GM19240 (cell line): ENCODE measurements around the gene GPR25.

Experiments used
- DNase-seq: peaks from one replicate; pipeline ENCODE4 v3.0.0; 2011; ENCODE audit warnings: low spot score; ENCODE audit not compliant: insufficient read length

The GPR25 gene

DNA sequence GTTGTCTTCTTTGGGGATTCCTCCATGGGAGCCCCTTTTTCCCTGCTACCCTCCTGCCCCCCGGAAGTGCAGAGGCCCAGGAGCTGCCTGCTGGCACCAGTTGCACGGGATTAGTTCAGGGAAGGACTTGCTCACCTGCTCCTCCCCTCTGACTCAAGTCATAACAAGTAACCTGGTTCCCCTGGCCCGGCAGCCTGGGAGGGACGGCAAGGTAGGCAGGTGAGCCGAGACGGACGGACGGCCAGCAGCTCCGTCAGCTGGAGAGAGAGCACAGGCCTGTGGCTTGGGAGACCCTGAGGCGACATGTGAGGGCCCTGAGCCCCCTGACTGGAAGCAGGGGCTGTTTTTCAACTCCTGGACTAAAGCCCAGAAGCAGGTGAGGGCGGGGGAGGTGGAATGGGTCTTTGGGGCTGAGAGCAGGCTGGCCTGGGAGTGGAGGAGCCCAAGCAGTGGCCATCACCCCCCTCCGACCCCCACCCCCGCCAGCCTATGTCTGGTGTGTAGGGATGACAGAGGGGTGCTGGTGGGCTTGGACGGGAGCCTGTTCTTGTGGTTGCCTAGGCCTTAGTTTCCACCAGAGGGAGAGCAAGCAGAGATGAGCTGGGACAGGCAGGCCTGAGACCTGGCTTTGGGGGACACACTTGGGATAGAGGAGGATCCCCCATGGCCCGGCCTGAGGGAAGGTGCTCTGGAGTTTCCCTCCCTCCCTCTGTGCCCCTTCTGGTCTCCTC, 22.1 kb downstream of the GPR25 start, which contains the start of gene INAVA:
INAVA (plus strand) TSS at position 189 of the 731 bp plus-strand sequence. CDS start 3,501 bp downstream, outside the sequence.
- DNase-seq, result no peak

DNA sequence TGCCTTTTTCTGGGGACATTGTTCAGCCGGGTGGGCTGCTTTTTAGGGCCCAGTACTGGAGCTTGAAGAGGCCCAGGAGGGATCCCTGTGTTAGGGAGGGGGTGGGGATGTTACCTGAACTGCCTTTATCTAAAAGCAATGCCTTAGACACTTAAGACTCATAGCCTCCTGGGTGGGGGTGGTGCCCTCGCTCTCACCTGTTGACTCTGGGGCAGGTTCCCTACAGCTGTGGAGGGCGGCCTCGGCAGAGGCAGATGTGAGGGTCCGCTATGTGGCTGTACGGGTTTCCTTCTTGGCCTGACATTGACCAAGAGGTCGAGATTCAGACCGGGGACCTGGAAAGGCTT, 22.6 kb downstream of the GPR25 start:
- no peak for DNase-seq

DNA sequence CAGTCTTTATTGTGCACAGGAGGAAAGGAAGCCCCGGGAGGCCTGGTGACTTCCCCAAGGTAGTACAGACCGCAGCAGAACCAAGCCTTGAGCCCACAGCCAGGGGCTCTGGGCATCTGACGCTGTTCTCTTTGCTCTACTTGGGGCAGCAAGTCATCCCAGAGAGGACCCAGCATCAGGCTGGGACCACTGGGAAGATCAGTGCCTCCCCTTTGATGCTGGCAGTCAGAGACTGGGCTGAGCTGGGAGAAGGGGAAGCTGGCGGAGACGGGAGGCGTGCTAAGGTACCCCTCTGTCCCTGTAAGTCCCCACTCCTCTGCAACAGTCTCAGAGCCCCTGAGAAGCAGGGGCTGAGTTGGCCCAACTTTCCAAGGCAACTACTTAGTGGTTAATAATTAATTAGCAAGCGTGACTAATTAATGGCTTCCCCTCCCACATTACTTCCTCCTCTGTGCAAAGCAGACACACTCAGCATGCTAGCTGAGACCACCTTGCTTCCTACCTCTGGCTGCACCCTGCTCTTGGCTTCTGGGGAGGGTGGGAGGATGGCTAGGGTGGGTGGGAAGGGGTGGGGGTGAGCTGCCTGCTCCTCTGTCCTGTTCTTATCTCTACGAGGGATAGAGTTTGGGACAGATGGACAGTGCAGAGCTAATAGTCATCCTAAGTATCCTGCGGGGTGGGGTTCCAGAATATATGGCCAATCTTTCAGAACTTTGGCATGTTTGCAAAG, 23.2 kb downstream of the GPR25 start:
- DNase-seq, result no peak

DNA sequence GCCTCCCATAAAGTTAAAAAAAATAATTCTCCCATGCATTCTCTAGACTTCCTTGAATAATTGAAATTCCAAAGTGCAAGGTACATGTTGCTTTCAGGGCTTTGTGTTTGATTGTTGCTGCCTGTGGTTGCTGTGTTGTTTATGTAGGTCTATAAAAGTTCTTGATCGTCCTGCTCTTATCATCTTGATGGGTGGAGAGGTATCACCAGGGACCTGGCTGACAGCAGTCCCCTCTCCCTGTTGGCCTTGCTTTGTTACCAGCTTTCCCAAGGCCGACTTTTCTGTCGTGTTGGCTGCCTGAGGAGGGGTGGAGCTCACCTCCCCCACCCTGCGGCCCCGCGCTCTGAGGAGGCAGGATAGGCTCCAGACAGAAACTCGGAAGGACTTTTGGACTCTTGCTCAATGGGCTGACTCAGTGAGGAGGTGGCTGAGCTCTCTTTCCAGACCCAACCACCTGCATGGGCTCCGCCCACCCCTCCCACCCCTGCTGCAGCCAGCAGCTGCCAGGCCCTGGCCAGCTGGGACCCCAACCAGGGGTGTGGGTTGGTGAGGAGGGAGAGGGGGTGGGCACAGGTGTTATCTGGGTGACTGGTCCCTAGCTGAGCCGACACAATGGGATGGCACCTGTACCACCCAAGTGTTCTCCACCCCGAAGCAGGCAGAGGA, 23.9 kb downstream of the GPR25 start:
- no peak for DNase-seq

DNA sequence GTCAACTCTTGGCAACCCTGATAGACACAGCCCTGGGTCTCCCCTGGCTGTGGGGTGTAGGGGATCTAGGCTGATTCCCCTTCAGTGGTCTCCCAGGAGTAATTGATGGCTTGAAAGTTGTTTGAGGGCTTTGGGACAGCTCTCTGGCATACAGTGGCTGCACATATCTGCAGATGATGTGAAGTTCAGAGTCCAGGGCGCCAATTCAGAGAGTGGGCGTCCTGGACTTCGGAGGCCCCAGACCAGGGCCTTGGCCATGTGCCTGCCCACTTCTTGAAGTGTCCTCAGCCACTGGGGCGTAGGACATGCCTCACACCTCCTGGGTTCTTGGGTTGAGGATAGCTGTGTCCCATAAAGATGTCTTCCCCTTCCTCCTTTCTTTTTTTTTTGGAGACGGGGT, 24.5 kb downstream of the GPR25 start:
- DNase-seq, result no peak

DNA sequence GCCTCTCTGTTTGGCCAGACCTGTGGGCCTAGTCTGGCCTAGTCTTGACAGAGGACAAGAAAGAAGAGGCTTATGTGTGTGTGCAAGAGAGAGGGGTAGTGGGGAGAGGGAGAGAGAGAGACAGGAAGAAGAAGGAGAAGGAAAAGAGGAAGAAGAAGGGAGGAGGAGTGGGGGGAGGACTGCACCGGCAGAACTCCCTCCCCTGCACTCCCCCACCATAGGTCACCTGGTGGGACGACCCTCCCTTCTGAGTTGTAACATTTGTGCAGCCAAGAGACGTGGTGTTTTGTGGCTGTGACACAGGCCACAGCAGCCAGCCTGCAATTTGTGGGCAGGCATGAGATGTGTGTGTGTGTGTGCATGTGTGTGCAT, 26.2 kb downstream of the GPR25 start:
- DNase-seq, result no peak

DNA sequence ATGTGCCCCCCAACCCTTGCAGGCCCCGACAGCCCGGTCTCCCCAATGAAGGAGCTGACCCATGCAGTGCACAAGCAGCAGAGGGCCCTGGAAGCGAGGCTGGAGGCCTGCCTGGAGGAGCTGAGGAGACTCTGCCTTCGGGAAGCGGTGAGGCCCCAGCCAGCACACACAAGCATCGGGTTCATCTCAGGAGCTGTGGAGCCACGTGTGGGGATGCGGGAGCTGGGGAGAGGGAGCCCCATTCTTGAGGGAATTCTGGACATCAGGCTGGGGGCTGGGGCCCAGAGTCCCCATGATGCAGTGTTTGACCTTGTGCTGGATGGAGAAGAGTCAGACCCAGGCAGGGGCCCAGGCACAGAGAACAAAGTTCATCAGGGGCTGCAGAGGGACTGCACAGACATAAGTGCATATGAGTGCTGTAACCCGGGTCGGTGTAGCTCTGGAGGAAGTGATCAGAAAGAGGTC, 26.7 kb downstream of the GPR25 start:
- DNase-seq, result no peak

DNA sequence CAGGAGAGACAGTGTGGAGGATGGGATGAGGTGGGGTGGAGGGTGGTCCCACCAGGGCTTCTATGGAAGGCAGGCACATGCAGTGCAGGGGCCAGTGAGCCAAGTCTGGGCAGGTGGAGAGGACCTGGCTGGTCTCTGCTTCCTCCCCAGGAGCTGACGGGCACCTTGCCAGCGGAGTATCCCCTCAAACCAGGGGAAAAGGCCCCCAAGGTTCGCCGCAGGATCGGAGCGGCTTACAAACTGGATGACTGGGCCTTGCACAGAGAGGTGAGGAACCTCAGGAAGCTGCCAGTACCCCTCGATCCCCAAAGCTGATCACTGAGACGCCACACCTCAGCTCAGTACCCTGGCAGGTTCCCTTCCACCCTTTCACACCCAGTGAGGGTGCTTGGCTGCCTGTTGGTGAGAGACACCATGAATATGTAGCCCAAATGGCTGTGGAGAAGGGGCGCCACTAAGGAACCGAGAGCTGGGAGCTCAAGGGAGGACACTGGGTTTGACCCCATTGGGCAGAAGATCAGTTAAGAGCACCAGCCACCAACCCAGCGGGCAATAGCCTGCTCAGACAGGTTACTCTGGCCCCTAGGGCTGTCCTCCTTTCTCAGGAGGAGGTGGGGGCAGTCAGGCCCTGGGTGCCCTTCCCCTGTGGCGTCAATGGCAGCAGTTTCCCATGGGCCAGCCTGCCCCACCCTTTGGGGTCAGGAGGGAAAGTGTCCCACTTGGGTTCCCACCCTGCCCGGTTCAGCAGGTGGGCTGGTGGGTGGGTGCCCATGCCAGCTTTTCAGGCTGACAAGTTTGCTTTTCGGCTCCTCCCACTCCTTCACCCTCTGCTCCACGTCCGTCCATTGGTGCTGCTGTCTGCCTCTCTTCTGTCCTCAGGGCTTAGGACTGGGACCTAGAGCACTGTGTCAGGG, 27.4 kb downstream of the GPR25 start:
- no peak for DNase-seq

DNA sequence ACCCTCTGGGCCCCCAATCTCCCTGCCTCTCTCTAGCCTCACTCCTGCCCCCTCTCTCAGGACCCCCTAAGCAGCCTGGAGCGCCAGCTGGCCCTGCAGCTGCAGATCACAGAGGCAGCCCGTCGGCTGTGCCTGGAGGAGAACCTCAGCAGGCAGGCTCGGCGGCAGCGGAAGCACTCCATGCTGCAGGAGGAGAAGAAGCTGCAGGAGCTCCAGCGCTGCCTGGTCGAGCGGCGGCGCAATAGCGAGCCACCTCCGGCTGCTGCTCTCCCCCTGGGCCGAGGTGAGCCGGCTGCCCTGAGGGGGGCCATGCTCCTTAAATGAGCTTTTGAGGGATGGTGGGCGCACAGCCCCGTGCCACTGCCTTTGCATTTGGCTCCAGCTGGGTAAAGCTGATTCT, 28.1 kb downstream of the GPR25 start:
- DNase-seq, result no peak

DNA sequence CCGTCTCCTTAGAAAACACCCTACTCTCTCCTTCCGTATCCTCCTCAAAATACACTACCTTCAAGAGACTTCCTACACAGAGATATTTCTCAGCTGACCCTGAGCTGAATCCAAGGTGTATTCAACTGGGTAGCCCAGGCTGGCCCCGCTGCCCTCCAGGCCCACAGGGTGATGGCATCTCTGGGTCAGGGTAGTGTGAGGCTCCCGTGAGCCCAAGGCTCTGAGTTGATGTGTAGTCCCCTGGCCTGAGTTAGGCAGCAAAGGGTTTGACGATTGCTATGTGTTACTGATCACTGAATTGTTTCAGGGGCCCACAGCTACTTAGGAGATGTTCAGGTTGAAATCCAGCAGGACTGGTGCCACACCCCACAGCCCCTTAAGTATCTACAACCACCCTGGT, 28.6 kb downstream of the GPR25 start:
- DNase-seq, result no peak

DNA sequence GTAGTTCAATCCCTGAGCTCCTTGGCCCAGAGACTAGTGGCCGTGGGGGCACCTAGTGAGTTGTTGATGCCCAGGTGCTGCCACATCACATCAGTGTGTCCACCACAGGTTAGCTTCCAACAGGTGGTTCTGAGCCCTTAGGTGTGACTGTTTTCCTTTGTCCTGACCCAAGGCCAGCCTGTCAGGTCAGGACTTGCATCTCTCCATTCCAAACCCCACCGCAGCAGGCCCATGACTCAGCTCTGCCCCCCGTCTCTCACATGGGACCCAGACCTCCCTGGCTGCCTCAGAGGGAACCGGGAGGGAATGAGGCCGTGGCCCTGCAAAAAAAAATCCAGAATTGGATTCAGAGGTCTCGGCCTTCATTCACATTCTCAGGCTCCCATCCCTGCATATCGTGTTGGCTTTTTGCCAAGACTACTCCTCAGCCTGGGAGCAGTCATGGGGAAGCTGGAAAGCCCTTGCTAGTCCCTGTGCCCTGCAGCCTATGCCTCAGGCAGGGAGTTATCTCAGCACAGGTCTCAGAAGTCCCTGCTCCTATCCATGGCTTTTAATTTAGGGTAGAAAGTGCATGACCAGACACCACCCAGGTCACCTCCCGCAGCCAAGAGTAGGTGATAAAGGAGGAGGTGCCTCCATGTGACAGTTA, 29.1 kb downstream of the GPR25 start:
- DNase-seq, result no peak

DNA sequence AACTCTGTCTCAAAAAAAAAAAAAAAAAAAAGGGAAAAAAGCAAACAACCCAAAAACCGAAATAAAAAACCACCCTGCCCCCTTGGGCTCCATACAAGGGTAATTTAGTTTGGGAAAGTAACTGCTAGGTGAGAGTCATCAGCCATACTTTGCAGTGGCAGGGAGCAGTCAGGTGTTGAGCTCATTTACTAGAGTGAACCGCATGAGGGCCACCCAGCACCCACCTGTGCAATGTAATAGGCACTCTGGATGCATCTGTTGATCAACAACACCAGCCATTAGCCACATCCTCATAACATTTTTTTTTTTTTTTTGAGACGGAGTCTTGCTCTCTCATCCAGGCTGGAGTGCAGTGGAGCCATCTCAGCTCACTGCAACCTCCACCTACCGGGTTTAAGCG, 31.0 kb downstream of the GPR25 start:
- DNase-seq, result no peak

DNA sequence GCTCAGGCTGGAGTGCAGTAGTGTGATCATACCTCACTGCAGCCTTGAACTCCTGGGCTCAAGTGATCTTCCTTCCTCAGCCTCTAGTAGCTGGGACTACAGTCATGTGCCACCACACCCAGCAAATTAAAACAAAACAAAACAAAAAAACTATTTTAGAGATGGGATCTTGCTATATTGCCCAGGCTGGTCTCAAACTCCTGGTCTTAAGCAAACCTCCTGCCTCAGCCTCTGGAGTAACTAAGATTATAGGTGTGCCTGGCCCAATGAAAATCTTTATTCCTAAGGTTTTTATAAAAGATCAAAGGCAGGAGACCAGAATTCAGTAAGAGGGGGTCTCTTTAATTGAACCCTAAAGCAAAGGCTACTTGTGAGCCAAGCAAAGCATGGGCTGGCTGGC, 32.0 kb downstream of the GPR25 start:
- no peak for DNase-seq

DNA sequence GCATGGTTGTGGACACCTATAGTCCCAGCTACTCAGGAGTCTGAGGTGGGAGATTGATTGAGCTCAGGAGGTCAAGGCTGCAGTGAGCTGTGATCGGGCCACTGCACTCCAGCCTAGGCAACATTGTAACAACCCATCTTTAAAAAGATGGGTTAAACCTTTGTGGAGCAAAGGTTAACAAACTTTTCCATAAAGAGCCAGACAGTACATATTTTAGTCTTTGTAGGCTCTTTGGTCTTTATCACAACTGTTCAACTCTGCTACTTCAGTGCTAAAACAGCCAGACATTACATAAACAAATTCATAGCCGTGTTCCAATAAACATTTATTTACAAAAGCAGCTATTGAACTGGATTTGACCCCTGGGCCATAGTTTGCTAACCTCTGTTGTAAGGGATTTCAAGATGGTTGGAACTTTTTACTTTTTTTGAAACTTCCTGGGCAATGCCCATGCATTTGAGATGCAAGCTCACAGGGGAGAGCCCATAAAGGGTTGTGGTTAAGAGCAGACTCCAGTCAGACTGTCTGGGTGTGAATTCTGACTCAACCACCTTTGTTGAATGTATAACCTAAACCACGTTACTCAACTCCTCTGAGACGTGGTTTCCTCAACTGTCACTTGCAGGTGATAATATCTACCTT, 32.8 kb downstream of the GPR25 start:
- DNase-seq, result no peak

DNA sequence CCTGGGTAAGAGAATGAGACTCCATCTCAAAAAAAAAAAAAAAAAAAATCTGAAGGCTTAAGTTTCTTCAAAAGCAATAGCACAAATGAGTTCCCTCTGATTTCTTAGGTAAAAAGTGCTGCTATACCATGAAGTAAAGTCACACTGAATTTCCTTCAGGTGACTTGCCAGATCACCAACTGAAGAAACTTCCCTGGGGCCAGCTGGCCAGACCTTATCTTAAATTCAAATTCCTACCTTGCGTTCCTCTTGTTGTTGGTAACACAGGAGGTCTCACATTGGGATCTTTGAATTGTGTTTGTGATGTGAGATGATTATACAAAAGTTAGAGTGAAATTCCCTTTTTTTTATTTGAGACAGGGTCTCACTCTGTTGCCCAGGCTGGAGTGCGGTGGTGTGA, 33.7 kb downstream of the GPR25 start:
- no peak for DNase-seq

DNA sequence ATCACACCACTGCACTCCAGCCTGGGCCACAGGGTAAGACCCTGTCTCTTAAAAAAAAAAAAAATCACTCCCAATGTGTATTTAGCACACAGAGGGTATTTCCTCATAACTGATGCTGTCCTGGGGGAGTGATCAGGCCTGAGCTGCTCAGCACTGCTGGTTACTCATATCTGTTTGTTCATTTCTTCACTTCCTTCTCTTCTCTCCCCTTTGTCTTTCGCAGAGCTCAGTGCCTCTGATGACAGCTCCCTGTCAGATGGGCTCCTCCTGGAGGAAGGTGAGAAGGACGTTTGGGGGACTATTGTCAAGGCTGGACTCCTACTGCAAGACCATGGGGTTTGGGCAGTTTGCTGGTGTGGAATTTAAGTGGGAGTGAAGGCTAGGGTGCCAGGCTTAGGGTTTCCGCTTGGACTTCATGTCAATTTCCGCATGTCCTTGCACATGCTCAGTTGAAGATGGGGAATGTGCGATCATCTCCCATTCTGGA, 34.9 kb downstream of the GPR25 start:
- no peak for DNase-seq

DNA sequence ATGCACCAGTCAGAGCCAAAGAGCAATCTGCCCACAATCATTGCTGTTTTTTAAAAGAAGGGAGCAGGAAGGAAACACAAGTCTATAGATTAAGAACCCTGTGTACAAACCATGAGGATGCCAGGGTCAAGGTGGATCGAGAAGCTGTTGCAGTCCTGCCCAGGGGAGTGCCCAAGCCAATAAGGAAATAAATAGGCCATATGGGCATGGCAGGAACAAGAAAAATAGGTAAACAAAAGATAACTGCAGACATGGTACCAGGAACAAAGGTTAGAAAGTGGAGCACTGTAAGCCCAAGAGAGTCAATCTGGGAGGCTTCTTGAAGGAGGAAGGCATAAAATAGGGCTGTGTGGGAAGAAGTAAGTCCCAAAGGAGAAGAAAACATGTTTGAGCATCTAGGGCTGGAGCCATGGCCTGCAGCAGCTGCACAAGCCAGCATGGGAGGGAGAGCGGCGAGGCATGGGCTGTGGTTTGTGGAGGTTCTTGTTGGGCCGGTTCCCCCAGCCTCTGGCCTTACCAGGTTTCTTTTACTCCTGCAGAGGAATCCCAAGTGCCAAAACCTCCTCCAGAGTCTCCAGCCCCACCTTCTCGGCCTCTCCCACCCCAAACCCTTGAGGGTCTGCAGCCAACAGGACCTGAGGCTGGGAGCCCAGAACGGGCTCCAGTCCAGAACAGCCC, 35.5 kb downstream of the GPR25 start:
- DNase-seq, result no peak

DNA sequence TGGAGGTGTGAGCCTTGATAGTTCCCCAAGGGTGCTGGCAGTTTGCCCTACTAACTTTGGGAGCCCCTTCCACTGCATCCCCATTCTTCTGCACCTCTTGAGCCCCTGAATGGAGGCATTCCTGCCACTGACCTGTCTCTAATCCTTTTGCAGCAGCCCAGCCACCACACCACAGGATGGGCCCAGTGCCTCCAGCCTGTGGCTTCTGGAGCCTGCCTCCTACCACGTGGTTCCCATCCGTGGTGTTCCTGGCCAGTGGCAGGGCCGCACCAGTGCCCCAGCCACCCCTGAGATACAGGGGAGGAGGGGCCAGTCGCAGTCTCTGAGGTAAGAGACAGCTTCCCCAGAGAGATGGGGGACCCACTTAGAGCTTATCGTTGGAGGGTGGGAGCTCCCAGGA, 36.3 kb downstream of the GPR25 start:
- no peak for DNase-seq

DNA sequence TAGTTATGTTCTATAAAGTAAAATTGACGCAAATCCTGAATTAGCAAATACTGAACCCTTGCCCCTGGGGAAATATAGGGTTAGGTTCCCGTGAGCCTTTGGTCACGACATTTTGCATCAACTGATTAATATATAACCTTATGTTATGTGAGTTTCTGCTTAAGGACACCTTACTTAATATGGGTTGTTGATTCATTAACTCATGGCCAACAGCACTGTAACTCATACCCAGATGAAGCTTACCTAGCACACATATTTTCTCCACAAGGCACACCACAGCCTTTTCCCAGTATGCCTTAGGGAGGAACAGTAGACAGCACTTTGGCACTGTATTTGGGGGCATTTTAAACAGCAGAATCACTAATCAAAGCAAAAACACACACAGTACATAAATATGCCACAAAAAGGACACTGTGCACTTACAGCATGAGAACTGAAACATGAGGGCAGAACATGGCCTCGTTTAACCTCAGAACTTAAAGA, 37.0 kb downstream of the GPR25 start:
- DNase-seq, result no peak

DNA sequence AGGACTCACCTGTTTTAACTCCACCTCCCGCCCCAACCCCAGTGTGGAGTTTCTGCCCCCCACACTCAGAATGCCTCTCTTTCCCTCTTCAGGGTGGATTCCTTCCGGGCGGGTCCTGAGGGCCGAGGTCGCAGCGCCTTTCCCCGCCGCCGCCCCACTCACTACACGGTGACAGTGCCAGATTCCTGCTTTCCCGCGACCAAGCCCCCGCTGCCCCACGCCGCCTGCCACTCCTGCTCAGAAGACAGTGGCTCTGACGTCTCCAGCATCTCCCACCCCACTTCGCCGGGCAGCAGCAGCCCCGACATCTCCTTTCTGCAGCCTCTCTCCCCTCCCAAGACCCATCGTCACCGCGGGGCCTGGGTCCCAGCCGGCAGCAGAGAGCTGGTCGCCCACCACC, 38.6 kb downstream of the GPR25 start:
- DNase-seq, result no peak
